Esophagus muscularis mucosa (tissue), 4 donors: ENCODE results near the gene INTS11. TPM values are rescaled to one million over a fixed set of nuclear protein-coding genes. Genes with fewer than 3 reads are reported as not detected.
A peak's percentile ranks its signal among the peaks of the same experiment; 100 is the strongest.

Experiments used
- DNase-seq: peaks from one replicate; pipeline ENCODE4 v3.0.0-alpha.2; 2017; ENCODE audit errors: extremely low spot score
- H3K27ac ChIP-seq, 4 donors: fragments of 200-600 bp; sonication (generic); replicated peaks in 1 of 4; 1 replicate in 3 of 4; 2 replicates in 1 of 4; pipeline ENCODE4 v1.5.1; 2016 to 2019; ENCODE audit warnings: mild to moderate bottlenecking in 1 of 4
- H3K27me3 ChIP-seq, 4 donors: fragments of 200-600 bp; sonication (generic); one replicate each; pipeline versions ENCODE4 v1.5.1 to v1.6.0; 2016 to 2019
- H3K36me3 ChIP-seq, 4 donors: fragments of 200-600 bp; sonication (generic); one replicate each; pipeline ENCODE4 v1.5.1; 2016 to 2019
- H3K4me1 ChIP-seq, 4 donors: fragments of 200-600 bp; sonication (generic); one replicate each; pipeline ENCODE4 v1.5.1; 2016 to 2019
- H3K4me3 ChIP-seq, 4 donors: fragments of 200-600 bp; sonication (generic); 1 replicate in 2 of 4; 2 replicates in 2 of 4; pipeline ENCODE4 v1.5.1; 2016 to 2019; ENCODE audit warnings: mild to moderate bottlenecking in 4 of 4, moderate library complexity in 1 of 4
- H3K9me3 ChIP-seq, 4 donors: fragments of 200-600 bp; sonication (generic); 1 replicate in 3 of 4; 2 replicates in 1 of 4; pipeline ENCODE4 v1.5.1; 2016 to 2019
- EP300 ChIP-seq: sonication (generic); formaldehyde crosslinking; IDR thresholded peaks from one replicate; pipeline ENCODE4 v1.6.1; 2017; ENCODE audit warnings: antibody characterized with exemption
- POLR2A ChIP-seq: fragments of 450-650 bp; IDR thresholded peaks from one replicate; pipeline ENCODE4 v1.6.1; 2017; ENCODE audit warnings: antibody characterized with exemption, moderate library complexity, mild to moderate bottlenecking, low read depth
- POLR2AphosphoS5 ChIP-seq, 2 donors: sonication (generic); formaldehyde crosslinking; IDR thresholded peaks; one replicate each; pipeline ENCODE4 v1.6.1; 2017; ENCODE audit warnings: antibody characterized with exemption in 2 of 2
- WGBS: methylation state at CpG from one replicate; pipeline ENCODE4 v1.1.5; 2018; 5-methylcytosine and 5-hydroxymethylcytosine counted together
- intact Hi-C: fragments of 100-400 bp; cut with DNase I; formaldehyde crosslinking; loops from one replicate; pipeline ENCODE4 v1.15.1; 2023
- total RNA-seq, 4 donors: library from RNA; depleted of rRNA; stranded (reverse); fragments of >200 nt; gene quantifications; one replicate each; pipeline versions ENCODE4 v1.1.0 to v1.2.1, GENCODE V29; 2016
- TF ChIP-seq, protein P1 (sequence below), 3 experiments: fragments of 200-600 bp in 2 of 3; fragments of 450-650 bp in 1 of 3; sonication (generic) in 2 of 3; IDR thresholded peaks; one replicate each; pipeline ENCODE4 v1.5.1; 2017 to 2019; ENCODE audit warnings: antibody characterized with exemption in 3 of 3, mild to moderate bottlenecking in 2 of 3, moderate library complexity in 1 of 3

The INTS11 gene
- total RNA-seq, 4 donors from 2014 or later: 75.9 to 121 (median 87.8) TPM

DNA sequence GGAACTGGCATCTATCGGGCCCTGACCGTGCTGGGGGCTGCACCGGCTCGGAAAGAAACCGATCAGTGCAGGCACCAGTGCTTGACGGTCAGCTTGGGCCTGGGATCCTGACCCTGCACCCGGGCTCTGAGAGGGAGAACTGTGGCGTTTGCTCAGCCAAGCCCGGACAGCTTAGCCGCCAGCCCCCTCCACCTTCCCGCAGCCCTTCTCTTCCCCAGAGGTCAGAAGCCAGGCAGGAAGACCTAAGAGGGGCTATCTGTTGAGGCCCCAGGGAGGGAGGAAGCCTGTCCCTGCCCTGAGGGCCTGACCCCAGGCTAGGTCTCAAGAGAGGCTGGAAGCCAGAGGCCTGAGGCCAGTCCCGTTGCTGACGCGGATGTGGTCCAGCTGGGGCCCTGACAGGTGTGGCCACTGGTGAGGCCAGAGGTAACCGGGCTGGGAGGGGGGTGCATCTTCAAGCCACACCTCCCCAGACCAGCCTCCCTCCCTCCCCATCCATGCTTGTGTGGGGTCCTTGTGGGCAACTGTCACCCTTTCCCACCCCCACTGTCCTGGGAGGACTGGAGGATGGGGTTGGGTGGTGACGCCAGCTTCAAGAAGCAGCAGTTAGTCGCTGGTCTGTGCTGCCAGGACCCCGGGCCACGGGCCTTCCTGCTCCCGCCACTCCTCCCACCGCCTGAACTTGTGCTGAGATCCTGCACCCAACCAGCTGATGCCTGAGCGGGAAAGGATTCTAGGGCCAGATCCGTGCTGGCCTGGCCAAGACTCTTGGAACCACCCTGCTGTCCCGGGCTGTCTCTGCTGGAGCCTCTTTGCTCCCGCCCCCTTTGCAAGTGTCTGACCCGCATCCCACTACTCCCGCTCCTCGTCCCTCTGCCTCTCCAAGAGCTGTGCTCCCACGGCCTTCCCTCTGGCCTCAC lies 27.3 kb upstream of the INTS11 start:
- peaks cover 0 to 25% (median 7%) of the 10 kb centered on the region in 4 donors for H3K36me3 ChIP-seq
- TF ChIP-seq, protein P1, sequence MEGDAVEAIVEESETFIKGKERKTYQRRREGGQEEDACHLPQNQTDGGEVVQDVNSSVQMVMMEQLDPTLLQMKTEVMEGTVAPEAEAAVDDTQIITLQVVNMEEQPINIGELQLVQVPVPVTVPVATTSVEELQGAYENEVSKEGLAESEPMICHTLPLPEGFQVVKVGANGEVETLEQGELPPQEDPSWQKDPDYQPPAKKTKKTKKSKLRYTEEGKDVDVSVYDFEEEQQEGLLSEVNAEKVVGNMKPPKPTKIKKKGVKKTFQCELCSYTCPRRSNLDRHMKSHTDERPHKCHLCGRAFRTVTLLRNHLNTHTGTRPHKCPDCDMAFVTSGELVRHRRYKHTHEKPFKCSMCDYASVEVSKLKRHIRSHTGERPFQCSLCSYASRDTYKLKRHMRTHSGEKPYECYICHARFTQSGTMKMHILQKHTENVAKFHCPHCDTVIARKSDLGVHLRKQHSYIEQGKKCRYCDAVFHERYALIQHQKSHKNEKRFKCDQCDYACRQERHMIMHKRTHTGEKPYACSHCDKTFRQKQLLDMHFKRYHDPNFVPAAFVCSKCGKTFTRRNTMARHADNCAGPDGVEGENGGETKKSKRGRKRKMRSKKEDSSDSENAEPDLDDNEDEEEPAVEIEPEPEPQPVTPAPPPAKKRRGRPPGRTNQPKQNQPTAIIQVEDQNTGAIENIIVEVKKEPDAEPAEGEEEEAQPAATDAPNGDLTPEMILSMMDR (IDR thresholded peaks at IDR 0.05): no peak
- no peak for TF ChIP-seq EP300
- TF ChIP-seq POLR2A: no peak
- peak; percentile 20 to 24 for TF ChIP-seq POLR2AphosphoS5 (IDR thresholded peaks at IDR 0.05)
- intact Hi-C loops: no loop called here
- peak overlapping the region; percentile 50 to 73 (median 60) for H3K27ac ChIP-seq
- no peaks in the 10 kb centered on the region for H3K9me3 ChIP-seq
- no peak for DNase-seq
- H3K4me1 ChIP-seq: peaks cover 59 to 76% (median 74%) of the 10 kb centered on the region in 4 donors
- 56% methylated on average over 12 of the region's 29 CpGs for WGBS
- H3K27me3 ChIP-seq: peaks cover 0 to 41% (median 24%) of the 10 kb centered on the region in 4 donors
- peak overlapping the region in 2 of 4 donors; percentile 5 to 33 for H3K4me3 ChIP-seq

- Histone ChIP-seq H3K36me3 (peaks cover 0 to 19% (median 5%) of the 10 kb centered on the region in 4 donors), H3K4me1 (peaks cover 65 to 76% (median 74%) of the 10 kb centered on the region in 4 donors), H3K4me3 (peak within 1 kb of the TSS; percentile 68 to 93 (median 82)), H3K27ac (peak within 1 kb of the TSS; percentile 89 to 92 (median 90)), H3K9me3 (no peaks in the 10 kb centered on the region), H3K27me3 (peaks cover 0 to 18% (median 11%) of the 10 kb centered on the region in 4 donors)
- 0% methylated on average over 11 of the region's 122 CpGs for WGBS
- peak; percentile 4 to 22 for TF ChIP-seq POLR2AphosphoS5 (IDR thresholded peaks at IDR 0.05)
- TF ChIP-seq EP300: no peak
- TF ChIP-seq, protein P1 (IDR thresholded peaks at IDR 0.05): peak; percentile 49 to 65 (median 54)
- no peak for TF ChIP-seq POLR2A
- DNase-seq: no peak
- intact Hi-C loops: loop anchor here (2.0 kb wide), 1 partner anchor 23 kb away; no protein-coding TSS in a partner anchor
Observed at GRCh38 chr1:1349256-1350012, 25.0 kb upstream of the INTS11 start, which contains the start of gene DVL1. TSS of gene DVL1 (minus strand) at chr1:1349418. CDS start at chr1:1349065, 353 bp downstream.

DNA sequence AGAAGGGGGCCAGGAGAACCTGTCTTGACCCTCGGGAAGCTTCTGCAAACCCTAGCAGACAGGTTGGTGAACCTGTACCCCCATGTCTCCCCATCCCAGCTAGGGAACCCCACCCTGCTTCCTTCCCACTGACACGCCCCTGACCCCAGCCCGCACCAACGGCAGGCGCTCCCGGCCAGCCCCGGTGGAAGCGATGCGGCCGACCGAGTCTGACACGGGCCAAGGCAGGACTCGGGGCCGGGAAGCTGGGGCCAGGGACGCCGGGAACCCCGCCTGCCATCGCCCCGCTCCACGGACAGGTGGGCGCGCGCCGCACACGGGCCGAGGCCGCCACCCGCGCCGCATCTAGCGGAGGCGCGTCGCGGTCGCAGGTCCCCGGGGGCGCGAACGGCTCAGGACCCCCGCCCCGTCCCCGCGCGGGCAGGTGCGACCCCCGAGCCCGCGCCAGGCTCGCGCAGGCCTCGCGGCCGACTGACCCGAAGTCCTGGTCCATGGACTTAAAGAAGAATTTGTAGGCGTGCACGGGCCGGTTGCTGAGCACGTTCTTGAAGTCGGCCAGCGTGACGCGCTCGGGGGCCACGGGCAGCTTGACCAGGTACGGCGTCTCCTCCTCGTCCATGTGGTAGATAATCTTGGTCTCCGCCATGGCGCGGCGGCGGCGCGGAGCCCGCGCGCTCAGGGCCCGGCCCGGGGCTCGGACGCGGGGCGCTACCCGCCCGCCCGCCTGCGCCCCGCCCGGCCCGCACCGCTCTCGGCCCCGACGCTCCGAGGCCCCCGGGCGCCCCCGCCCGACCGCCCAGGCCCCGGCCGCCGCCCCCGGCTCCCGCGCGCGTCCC lies 24.2 kb upstream of the INTS11 start:
- peak overlapping the region; percentile 68 to 93 (median 82) for H3K4me3 ChIP-seq
- H3K27me3 ChIP-seq: peaks cover 0 to 10% (median 5%) of the 10 kb centered on the region in 4 donors
- peaks cover 0 to 11% (median under 1%) of the 10 kb centered on the region in 4 donors for H3K36me3 ChIP-seq
- peaks cover 57 to 76% (median 70%) of the 10 kb centered on the region in 4 donors for H3K4me1 ChIP-seq
- TF ChIP-seq POLR2A (no peak), EP300 (no peak)
- under 1% methylated on average over 25 of the region's 109 CpGs for WGBS
- no peaks in the 10 kb centered on the region for H3K9me3 ChIP-seq
- peak overlapping the region; percentile 70 to 92 (median 80) for H3K27ac ChIP-seq
- intact Hi-C loops: loop anchor here (2.0 kb wide), 1 partner anchor 24 kb away; no protein-coding TSS in a partner anchor
- no peak for DNase-seq

DNA sequence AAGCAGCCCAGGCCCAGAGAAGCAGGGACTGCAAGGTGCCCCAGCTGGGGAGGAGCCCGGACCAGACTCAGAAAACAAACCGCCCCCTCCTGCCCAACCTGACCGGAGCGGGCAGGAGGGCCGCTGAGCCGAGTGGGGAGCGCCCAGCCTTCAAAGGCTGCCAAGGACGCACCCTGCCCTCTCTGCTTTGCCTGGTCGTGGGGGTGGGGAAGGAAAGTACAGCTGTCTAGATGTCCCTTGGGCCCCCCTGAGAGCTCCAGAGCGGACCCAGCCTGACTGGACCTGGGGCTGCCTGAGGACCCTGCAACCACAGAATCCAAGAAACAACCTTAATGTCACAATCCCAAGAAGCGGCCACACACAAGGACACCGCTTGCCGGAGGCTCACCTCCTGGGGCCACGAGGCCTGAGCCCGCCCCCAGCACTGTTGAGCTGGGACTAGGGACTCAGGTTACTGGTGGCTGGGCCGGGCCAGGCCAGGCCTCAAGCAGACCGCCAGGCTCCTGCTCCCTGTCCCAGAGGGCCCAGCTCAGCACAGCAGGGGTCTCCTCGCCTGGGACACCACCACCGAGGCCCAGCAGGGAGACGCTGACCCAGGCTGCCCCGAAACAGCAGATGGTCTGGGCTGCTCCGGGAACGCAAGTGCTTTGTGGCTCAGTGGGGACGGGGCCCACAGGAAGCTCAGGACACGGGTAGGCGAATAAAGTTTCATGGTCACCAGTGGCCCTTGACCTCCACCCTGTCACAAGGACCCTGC lies 23.4 kb upstream of the INTS11 start:
- H3K27me3 ChIP-seq: peaks cover 0 to 2% (median under 1%) of the 10 kb centered on the region in 4 donors
- H3K9me3 ChIP-seq: no peaks in the 10 kb centered on the region
- H3K4me1 ChIP-seq: peaks cover 49 to 72% (median 62%) of the 10 kb centered on the region in 4 donors
- peak overlapping the region; percentile 68 to 93 (median 82) for H3K4me3 ChIP-seq
- TF ChIP-seq POLR2AphosphoS5 (IDR thresholded peaks at IDR 0.05) (no peak), EP300 (no peak), POLR2A (no peak)
- TF ChIP-seq, protein P1 (IDR thresholded peaks at IDR 0.05): no peak
- no peak for DNase-seq
- H3K27ac ChIP-seq: peak overlapping the region; percentile 70 to 92 (median 80)
- H3K36me3 ChIP-seq: peaks cover 0 to 3% (median 0%) of the 10 kb centered on the region in 4 donors
- intact Hi-C loops: loop anchor here (2.0 kb wide), 1 partner anchor 25 kb away; no protein-coding TSS in a partner anchor
- WGBS: 45% methylated on average over 21 of the region's 26 CpGs
